Measurements from ENCODE around the gene KCMF1.

- TF ChIP-seq, protein P1, sequence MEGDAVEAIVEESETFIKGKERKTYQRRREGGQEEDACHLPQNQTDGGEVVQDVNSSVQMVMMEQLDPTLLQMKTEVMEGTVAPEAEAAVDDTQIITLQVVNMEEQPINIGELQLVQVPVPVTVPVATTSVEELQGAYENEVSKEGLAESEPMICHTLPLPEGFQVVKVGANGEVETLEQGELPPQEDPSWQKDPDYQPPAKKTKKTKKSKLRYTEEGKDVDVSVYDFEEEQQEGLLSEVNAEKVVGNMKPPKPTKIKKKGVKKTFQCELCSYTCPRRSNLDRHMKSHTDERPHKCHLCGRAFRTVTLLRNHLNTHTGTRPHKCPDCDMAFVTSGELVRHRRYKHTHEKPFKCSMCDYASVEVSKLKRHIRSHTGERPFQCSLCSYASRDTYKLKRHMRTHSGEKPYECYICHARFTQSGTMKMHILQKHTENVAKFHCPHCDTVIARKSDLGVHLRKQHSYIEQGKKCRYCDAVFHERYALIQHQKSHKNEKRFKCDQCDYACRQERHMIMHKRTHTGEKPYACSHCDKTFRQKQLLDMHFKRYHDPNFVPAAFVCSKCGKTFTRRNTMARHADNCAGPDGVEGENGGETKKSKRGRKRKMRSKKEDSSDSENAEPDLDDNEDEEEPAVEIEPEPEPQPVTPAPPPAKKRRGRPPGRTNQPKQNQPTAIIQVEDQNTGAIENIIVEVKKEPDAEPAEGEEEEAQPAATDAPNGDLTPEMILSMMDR (IDR thresholded peaks at IDR 0.05), result no peak
- TF ChIP-seq USF2 (IDR thresholded peaks at IDR 0.05; ENCODE audit: borderline replicate concordance, low read depth, low read length) (no peak), MXI1 (IDR thresholded peaks at IDR 0.05; ENCODE audit: low read depth, low read length) (peak; percentile 87; the same call in 1 of the 2 replicates), POLR2AphosphoS5 (IDR thresholded peaks at IDR 0.05; ENCODE audit: low read depth, low read length) (no peak), JUND (IDR thresholded peaks at IDR 0.05) (no peak), EP300 (IDR thresholded peaks at IDR 0.05; ENCODE audit: borderline replicate concordance in 1 of 2, low read depth in 1 of 2, low read length in 1 of 2) (no peak), RAD21 (IDR thresholded peaks at IDR 0.05; ENCODE audit: low read length) (no peak)
- TF ChIP-seq, protein P2, sequence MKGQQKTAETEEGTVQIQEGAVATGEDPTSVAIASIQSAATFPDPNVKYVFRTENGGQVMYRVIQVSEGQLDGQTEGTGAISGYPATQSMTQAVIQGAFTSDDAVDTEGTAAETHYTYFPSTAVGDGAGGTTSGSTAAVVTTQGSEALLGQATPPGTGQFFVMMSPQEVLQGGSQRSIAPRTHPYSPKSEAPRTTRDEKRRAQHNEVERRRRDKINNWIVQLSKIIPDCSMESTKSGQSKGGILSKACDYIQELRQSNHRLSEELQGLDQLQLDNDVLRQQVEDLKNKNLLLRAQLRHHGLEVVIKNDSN (IDR thresholded peaks at IDR 0.05; ENCODE audit: borderline replicate concordance, low read depth), result no peak
- TF ChIP-seq, protein P3, sequence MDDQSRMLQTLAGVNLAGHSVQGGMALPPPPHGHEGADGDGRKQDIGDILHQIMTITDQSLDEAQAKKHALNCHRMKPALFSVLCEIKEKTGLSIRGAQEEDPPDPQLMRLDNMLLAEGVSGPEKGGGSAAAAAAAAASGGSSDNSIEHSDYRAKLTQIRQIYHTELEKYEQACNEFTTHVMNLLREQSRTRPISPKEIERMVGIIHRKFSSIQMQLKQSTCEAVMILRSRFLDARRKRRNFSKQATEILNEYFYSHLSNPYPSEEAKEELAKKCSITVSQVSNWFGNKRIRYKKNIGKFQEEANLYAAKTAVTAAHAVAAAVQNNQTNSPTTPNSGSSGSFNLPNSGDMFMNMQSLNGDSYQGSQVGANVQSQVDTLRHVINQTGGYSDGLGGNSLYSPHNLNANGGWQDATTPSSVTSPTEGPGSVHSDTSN (IDR thresholded peaks at IDR 0.05), result no peak
Observed at GRCh38 chr2:84969511-84970209, 1.3 kb upstream of the KCMF1 start.
